HG02938 (cell line): ENCODE data around the gene ZNF200.
"Not testable (repeated sequence)": the region's sequence is repeated elsewhere in the genome, so short reads cannot be mapped to it uniquely, and the experiment has no call there.

Source experiments
- ATAC-seq: cut with Tn5 transposase; IDR thresholded peaks from one replicate; pipeline ENCODE4 v1.9.1; 2021; ENCODE audit warnings: mild to moderate bottlenecking, moderate library complexity; ENCODE audit not compliant: unreplicated experiment

Gene ZNF200

GRCh38 chr16:3254309-3254708, 19.4 kb upstream of the ZNF200 start:
- ATAC-seq, result no peak

DNA sequence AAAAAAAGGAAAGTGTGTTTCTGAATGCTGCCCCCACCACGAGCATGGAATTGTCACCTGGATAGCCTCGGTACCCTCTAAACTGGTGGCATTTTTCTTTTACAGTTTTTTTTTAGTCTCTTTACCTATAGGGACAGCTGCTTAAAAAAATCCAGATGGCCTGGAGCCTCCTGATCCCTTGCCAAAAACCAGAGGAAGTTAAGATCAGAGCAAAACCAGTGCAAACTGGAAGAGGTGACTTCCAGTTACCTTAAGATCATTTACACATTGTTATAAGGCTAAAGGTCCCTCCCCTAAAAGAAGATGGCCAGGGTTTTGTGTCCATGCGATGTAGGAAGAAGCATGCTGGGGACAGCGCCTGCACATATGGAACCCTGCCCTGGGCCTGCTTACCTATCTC, 18.0 kb upstream of the ZNF200 start:
- ATAC-seq, result no peak

GRCh38 chr16:3249451-3249850, 14.5 kb upstream of the ZNF200 start:
- ATAC-seq, result no peak

- no peak for ATAC-seq
Observed at GRCh38 chr16:3249020-3249419, 14.1 kb upstream of the ZNF200 start.

DNA sequence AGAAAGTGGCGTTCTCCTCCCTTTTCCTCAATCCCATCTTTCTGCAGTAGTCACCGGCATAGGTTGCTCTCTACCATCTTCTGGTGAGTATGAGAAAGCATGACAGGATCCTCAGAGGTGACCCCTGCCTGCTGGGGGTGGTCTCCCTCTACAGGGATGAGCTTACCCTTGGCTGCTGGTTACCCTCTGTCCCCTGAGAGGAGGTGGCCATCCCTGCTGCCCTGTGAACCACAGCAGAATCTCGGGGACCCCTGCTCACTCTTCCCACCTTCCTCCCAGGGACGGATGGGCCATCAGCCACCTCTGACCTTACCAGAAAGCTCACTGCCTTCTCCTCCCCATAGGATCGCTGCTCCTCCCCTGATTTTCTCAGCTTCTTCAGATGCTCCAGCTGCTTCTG, 13.6 kb upstream of the ZNF200 start:
- ATAC-seq, result no peak

DNA sequence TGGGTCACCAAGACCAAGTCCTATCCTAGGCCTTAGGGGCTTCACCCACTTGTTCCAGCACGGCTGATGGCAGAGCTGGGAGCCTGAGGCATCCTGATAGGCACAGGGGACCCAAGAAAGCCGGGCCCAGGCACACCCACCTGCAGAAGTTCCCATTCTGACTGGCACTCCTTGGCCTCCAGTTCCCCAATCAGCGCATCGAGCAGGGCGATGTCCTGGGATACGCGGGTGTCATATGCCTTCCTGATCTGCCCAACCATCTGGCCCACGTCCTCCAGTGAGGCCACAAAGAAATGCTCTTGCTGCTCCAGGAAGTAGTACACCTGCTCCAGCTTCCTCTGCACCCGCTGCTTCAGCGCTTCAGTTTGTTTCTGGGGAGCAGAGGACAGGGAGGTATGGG, 11.9 kb upstream of the ZNF200 start:
- ATAC-seq, result no peak

DNA sequence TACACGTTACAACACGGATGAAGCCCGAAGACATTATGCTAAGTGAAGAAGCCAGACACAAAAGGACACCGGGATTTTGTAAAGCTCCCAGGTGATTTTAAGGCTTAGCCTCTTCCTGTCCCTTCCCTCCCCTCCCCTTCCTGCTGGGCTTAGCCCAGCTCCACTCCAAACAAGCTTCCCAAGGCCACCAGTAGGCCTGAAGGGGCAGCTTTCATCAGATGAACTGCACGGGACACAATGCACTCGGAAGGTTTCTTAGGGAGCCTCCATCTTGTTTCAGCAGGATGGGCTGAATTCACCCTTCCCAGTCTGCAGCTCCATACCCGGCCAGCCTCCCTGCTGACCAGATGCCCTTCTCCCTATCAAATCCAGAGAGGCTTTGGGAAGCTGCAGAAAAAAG, 11.0 kb upstream of the ZNF200 start:
- no peak for ATAC-seq

- ATAC-seq, result no peak
Observed at GRCh38 chr16:3243882-3244281, 8.9 kb upstream of the ZNF200 start.

- no peak for ATAC-seq
Observed at GRCh38 chr16:3242709-3243108, 7.8 kb upstream of the ZNF200 start.

DNA sequence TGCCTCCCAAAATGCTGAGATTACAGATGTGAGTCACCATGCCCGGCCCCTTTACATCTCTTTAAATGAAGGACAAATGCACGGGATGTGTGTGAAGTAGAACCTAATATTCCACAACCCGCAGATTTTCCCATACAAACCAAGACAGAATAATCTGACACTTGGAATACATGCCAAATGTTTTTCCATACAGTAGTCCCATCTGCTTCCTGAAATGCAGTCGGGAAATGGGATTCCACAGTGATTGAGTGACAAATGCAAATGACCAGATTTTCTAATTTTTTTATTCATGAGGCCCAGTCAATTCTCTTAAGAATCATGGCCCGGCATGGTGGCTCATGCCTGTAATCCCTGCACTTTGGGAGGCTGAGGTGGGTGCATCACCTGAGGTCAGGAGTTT, 6.8 kb upstream of the ZNF200 start:
- ATAC-seq, result no peak

- no peak for ATAC-seq
Observed at GRCh38 chr16:3235856-3236669, 1.1 kb upstream of the ZNF200 start.

DNA sequence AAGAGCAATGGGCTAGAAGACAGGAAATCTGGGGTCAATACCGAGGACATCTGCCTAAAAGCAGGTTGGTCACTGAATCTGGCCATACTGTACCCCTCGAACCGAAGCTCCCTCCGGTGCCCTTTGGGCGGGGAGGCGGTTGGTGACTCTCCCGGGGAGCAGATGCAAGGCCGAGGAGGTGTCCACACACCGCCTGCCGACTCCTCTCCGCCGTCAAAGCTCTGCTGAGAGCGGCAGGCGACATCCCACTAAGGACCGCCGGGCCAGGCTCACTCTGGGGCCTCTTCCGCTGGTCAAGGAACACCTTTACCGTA, 458 bp downstream of the ZNF200 start:
- no peak for ATAC-seq

DNA sequence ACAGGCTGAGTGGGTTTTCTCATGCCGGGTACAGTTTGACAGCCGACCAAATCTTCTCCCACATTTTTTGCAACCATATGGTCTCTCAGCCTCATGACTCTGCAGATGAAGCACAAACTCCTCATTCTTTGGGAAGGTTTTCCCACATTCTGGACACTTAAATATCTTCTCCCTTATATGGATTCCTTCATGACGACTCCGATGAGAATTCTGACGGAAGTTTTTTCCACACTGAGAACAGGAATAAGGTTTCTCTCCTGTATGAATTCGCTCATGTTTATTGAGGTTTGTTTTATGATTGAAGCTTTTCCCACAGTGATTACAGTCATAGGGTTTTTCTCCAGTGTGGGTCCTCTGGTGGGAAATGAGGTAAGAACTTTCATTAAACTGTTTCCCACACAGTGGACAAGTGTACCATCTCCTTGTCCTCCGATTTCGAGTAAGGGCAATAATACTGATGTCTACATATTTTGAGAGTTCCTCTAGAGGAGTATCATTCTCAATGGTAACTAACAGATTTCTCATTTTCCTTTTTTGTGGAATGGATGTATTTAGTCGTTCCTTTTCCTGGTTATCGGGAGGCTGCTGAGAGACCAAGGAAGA, 10.9 kb downstream of the ZNF200 start:
- no peak for ATAC-seq

DNA sequence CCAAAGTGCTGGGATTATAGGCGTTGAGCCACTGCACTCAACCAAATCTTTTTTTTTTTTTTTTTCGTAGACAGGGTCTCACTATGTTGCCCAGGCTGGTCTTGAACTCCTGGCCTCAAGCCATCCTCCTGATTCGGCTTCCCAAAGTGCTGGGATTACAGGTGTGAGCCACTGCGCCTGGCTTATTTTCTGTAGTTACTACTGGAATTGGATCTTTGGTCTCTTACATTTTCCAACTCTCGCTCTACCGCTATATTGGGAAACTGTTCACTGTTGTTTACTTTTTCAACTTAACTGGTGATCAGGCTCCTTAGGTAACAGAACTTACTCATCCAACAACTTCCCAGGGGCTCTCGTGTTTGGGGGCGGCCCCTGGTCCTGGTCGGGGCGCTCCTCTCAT, 14.1 kb downstream of the ZNF200 start:
- ATAC-seq, result no peak

DNA sequence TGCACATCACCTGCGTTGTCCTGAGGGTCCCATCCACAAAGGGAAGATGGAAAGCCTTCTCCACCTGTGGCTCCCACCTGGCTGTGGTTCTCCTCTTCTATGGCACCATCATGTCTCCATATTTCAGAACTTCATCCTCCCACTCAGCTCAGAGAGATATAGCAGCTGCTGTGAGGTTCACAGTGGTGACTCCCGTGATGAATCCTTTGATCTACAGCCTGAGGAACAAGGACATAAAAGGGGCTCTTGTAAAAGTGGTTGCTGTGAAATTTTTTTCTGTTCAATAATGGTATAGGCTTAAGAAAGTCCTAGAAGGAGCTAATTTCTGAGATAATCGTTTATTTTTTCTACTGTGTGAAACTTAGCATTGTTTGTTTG, 18.7 kb downstream of the ZNF200 start:
- no peak for ATAC-seq

- ATAC-seq, result no peak
Observed at GRCh38 chr16:3215601-3216262, 19.2 kb downstream of the ZNF200 start.

- ATAC-seq, result no peak
Observed at GRCh38 chr16:3214904-3215600, 19.9 kb downstream of the ZNF200 start.

- ATAC-seq, result no peak
Observed at GRCh38 chr16:3212567-3212966, 22.4 kb downstream of the ZNF200 start.

DNA sequence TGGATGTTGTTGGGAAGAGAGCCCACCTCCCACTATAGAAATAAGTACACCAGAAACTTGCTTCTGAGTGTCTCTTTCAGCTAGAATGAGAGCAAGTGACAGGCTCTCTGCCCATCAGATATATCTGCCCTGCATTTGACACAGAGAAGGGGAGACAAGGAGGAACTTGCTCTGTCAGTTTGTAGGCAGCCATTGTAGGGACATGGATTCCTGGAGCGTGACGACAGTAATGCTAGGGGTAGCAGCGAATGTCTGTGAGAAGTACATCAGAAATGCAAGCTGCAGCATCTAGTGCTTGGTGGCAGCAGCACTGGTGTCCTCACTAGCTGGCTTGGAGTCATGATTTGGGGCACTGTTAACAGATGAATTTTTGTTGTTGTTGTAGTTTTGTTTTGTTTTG, 23.0 kb downstream of the ZNF200 start:
- ATAC-seq, result no peak

GRCh38 chr16:3207086-3207953, 27.6 kb downstream of the ZNF200 start:
- no peak for ATAC-seq

DNA sequence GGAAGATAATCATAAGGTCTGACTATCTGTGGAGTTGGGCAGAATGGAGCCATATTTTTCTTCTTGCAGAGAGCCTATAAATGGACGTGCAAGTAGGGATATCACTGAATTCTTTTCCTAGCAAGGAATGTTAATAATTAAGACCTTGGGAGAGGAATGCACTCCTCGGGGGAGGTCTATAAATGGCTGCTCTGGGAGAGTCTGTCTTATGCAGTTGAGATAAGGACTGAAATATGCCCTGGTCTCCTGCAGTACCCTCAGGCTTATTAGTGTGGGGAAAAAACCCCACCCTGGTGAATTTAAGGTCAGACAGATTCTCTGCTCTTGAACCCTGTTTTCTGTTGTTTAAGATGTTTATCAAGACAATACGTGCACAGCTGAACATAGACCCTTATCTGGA, 29.0 kb downstream of the ZNF200 start:
- not testable (repeated sequence) for ATAC-seq
